Thoracic aorta (tissue), 2 donors: Measurements from ENCODE around the gene RPS29. TPM values are rescaled to one million over a fixed set of nuclear protein-coding genes. Genes with fewer than 3 reads are reported as not detected.

ENCODE experiments used
- ATAC-seq: fragments of 150-250 bp; one replicate; pipeline ENCODE4 v1.8.0; 2017; ENCODE audit warnings: low read depth; ENCODE audit not compliant: insufficient number of reproducible peaks, low FRiP score
- DNase-seq: peaks from one replicate; pipeline ENCODE4 v3.0.0-alpha.2; 2020; ENCODE audit warnings: low spot score
- H3K27ac ChIP-seq, 2 donors: fragments of 200-600 bp; sonication (generic); 1 replicate in 1 of 2; 2 replicates in 1 of 2; pipeline ENCODE4 v1.5.1; 2016; ENCODE audit warnings: mild to moderate bottlenecking in 2 of 2, moderate library complexity in 2 of 2
- H3K27me3 ChIP-seq: fragments of 200-600 bp; sonication (generic); replicated peaks from 2 replicates; pipeline ENCODE4 v1.6.0; 2016; ENCODE audit warnings: mild to moderate bottlenecking; ENCODE audit not compliant: insufficient read depth
- H3K36me3 ChIP-seq: fragments of 200-600 bp; sonication (generic); one replicate; pipeline ENCODE4 v1.5.1; 2016
- H3K4me1 ChIP-seq, 2 donors: fragments of 200-600 bp; sonication (generic); 1 replicate in 1 of 2; 2 replicates in 1 of 2; pipeline versions ENCODE4 v1.5.1 to v1.6.0; 2016; ENCODE audit warnings: low read depth in 2 of 2, mild to moderate bottlenecking in 1 of 2; ENCODE audit not compliant: control insufficient read depth in 1 of 2
- H3K4me3 ChIP-seq: fragments of 200-600 bp; sonication (generic); 2 replicates; pipeline ENCODE4 v1.5.1; 2016; ENCODE audit warnings: mild to moderate bottlenecking
- H3K9me3 ChIP-seq: fragments of 200-600 bp; sonication (generic); 2 replicates; pipeline ENCODE4 v1.5.1; 2016
- CTCF ChIP-seq: fragments of 200-600 bp; sonication (generic); IDR thresholded peaks from one replicate; pipeline ENCODE4 v1.5.1; 2019; ENCODE audit warnings: antibody characterized with exemption
- total RNA-seq, 2 donors: library from RNA; depleted of rRNA; stranded (reverse); fragments of >200 nt; gene quantifications; one replicate each; pipeline versions ENCODE4 v1.1.0 to v1.2.3, GENCODE V29; 2016

Gene RPS29
- total RNA-seq, 2 donors from 2014 or later = 2,433 to 4,116 TPM

GRCh38 chr14:49574038-49574437 is 12.1 kb downstream of the RPS29 start:
- Histone ChIP-seq H3K4me1 (no peaks in the 10 kb centered on the region), H3K9me3 (no peaks in the 10 kb centered on the region), H3K27ac (no peak overlapping the region), H3K27me3 (no peaks in the 10 kb centered on the region), H3K36me3 (peaks cover 11% of the 10 kb centered on the region), H3K4me3 (no peak overlapping the region)
- no peak for TF ChIP-seq CTCF
- DNase-seq (no peak), ATAC-seq (no peak)

- no peak overlapping the region for H3K27ac ChIP-seq
Observed at GRCh38 chr14:49569281-49569680, 16.9 kb downstream of the RPS29 start.

GRCh38 chr14:49566714-49567113 is 19.5 kb downstream of the RPS29 start:
- Histone ChIP-seq H3K27ac (no peak overlapping the region), H3K4me1 (no peaks in the 10 kb centered on the region), H3K9me3 (no peaks in the 10 kb centered on the region), H3K27me3 (no peaks in the 10 kb centered on the region), H3K36me3 (no peaks in the 10 kb centered on the region), H3K4me3 (no peak overlapping the region)
- no peak for DNase-seq
- ATAC-seq = no peak
- TF ChIP-seq CTCF = no peak

More at GRCh38 chr14:49569281-49569680, 16.9 kb downstream of the RPS29 start:
- ATAC-seq (no peak), DNase-seq (no peak)
- TF ChIP-seq CTCF = no peak
- Histone ChIP-seq H3K4me3 (no peak overlapping the region), H3K36me3 (no peaks in the 10 kb centered on the region), H3K27me3 (no peaks in the 10 kb centered on the region), H3K9me3 (no peaks in the 10 kb centered on the region), H3K4me1 (no peaks in the 10 kb centered on the region)

GRCh38 chr14:49559979-49560768 is 26.0 kb downstream of the RPS29 start:
- H3K27me3 ChIP-seq = no peaks in the 10 kb centered on the region
- no peak overlapping the region for H3K27ac ChIP-seq
- no peaks in the 10 kb centered on the region for H3K4me1 ChIP-seq
- no peaks in the 10 kb centered on the region for H3K36me3 ChIP-seq
- H3K4me3 ChIP-seq = no peak overlapping the region
- ATAC-seq (no peak), DNase-seq (no peak)
- TF ChIP-seq CTCF = no peak
- no peaks in the 10 kb centered on the region for H3K9me3 ChIP-seq

GRCh38 chr14:49553892-49554291 is 32.3 kb downstream of the RPS29 start:
- H3K4me3 ChIP-seq = no peak overlapping the region
- no peaks in the 10 kb centered on the region for H3K9me3 ChIP-seq
- ATAC-seq (no peak), DNase-seq (no peak)
- H3K36me3 ChIP-seq = no peaks in the 10 kb centered on the region
- no peak overlapping the region for H3K27ac ChIP-seq
- no peak for TF ChIP-seq CTCF
- no peaks in the 10 kb centered on the region for H3K27me3 ChIP-seq
- H3K4me1 ChIP-seq = no peaks in the 10 kb centered on the region
